ENCODE measurements around the gene LRG1. TPM values are rescaled to one million over a fixed set of nuclear protein-coding genes. Genes with fewer than 3 reads are reported as not detected.
A peak's percentile ranks its signal among the peaks of the same experiment; 100 is the strongest.

LRG1 gene
- total RNA-seq, 4 donors from 2014 or later: 0.17 to 9.4 (median 0.79) TPM

DNA sequence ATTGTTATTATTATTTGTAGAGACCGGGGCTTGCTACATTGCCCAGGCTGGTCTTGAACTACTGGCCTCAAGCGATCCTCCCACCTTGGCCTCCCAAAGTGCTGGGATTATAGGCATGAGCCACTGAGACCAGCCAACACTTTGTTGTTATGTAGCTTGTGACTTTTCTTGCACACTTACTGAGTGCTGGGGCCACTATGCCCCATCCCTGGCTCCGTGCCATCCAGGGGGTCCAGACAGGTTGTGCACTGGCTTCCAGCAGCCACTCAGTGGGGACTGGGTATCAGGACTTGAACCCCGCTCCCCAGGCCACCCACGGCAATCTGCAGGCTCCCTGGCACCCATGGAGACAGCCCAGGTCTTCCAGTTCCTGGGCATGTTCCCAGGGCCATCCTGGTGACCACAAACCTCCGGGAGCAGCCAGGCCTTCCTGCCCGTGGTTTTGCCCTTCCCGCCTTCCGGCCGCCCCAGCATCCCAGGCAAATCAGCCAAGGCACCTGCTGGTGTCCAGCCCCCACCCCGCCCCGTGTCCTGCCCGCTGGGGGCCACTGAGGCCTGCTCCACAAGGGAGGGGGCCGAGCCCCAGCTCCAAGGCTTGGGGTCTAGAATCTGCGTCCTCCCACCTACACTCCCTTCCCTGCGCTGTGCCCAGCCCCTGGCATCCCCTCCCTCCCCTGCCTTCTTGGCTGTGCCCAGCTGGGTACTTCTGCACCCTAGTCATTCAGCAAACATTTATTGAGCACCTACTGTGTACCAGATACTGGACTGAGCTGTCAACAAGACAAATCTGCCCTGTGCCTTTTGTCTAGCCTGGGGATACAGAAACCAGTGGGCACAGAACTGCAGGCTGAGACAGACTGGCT lies 43.4 kb upstream of the LRG1 start:
- no peak for TF ChIP-seq EP300 (IDR thresholded peaks at IDR 0.05)
- TF ChIP-seq POLR2A (IDR thresholded peaks at IDR 0.05; ENCODE audit: low read depth): no peak
- TF ChIP-seq, protein P1, sequence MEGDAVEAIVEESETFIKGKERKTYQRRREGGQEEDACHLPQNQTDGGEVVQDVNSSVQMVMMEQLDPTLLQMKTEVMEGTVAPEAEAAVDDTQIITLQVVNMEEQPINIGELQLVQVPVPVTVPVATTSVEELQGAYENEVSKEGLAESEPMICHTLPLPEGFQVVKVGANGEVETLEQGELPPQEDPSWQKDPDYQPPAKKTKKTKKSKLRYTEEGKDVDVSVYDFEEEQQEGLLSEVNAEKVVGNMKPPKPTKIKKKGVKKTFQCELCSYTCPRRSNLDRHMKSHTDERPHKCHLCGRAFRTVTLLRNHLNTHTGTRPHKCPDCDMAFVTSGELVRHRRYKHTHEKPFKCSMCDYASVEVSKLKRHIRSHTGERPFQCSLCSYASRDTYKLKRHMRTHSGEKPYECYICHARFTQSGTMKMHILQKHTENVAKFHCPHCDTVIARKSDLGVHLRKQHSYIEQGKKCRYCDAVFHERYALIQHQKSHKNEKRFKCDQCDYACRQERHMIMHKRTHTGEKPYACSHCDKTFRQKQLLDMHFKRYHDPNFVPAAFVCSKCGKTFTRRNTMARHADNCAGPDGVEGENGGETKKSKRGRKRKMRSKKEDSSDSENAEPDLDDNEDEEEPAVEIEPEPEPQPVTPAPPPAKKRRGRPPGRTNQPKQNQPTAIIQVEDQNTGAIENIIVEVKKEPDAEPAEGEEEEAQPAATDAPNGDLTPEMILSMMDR (IDR thresholded peaks at IDR 0.05): no peak
- no peak for TF ChIP-seq POLR2AphosphoS5 (IDR thresholded peaks at IDR 0.05)
- Histone ChIP-seq H3K4me1 (peaks cover 16 to 34% (median 32%) of the 10 kb centered on the region in 4 donors), H3K27ac (replicated peaks in 1 of 4) (no peak overlapping the region), H3K36me3 (no peaks in the 10 kb centered on the region), H3K27me3 (peaks cover 4 to 84% (median 46%) of the 10 kb centered on the region in 4 donors), H3K9me3 (no peaks in the 10 kb centered on the region), H3K4me3 (no peak overlapping the region)
- 96% methylated on average over 3 of the region's 16 CpGs for WGBS
- no peak for DNase-seq (ENCODE audit: extremely low spot score)
- intact Hi-C loops (cut with DNase I): no loop called here

DNA sequence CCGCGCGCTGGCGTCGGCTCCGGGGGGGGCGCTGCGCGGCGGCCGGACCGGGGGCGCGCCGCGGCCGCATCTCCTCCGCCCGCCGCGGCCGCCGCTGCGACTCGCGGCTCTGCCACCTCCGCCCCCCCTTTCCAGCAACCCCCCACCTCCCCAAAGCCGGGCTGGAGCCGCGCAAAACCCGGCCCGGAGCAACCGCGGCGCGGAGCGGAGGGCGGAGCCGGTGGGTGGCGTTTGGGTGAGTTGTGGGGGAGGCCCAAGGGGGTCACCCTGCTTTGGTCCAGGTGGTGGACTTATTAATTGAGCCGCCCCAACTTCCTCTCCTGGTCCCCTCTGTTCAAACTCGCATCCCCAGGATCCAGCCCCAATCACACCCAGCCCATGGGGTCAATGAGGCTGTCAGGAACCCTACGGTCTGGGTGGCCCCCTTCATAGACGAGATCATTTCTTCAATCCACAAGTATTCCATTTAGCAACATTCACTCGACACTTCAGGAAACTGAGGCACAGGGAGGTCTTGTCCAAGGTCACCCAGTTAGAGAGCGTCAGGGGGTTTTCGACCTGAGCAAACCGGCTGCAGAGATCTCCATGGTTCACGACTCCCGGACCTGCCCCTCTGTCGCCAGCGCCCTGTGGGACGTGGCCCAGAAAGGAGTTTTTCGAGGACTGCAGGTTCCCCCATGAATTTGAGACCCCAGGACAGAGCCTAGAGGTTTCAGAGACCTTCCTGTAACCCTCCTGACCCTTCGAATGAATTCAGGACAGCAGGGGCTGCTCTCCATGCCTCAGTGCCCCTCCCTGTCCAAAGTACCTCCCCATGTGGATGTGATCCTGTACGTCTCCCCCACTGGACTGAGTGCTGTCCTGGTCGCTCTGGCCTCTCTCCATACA lies 42.1 kb upstream of the LRG1 start:
- Histone ChIP-seq H3K4me3 (peak overlapping the region; percentile 35 to 59 (median 42)), H3K4me1 (peaks cover 16 to 34% (median 32%) of the 10 kb centered on the region in 4 donors), H3K9me3 (no peaks in the 10 kb centered on the region), H3K27ac (replicated peaks in 1 of 4) (no peak overlapping the region), H3K36me3 (no peaks in the 10 kb centered on the region), H3K27me3 (peaks cover 4 to 96% (median 46%) of the 10 kb centered on the region in 4 donors)
- intact Hi-C loops (cut with DNase I): no loop called here
- TF ChIP-seq, protein P1 (IDR thresholded peaks at IDR 0.05): no peak
- no peak for TF ChIP-seq POLR2AphosphoS5 (IDR thresholded peaks at IDR 0.05)
- no peak for TF ChIP-seq EP300 (IDR thresholded peaks at IDR 0.05)
- no peak for TF ChIP-seq POLR2A (IDR thresholded peaks at IDR 0.05; ENCODE audit: low read depth)
- DNase-seq (ENCODE audit: extremely low spot score): no peak
- 34% methylated on average over 21 of the region's 57 CpGs for WGBS

DNA sequence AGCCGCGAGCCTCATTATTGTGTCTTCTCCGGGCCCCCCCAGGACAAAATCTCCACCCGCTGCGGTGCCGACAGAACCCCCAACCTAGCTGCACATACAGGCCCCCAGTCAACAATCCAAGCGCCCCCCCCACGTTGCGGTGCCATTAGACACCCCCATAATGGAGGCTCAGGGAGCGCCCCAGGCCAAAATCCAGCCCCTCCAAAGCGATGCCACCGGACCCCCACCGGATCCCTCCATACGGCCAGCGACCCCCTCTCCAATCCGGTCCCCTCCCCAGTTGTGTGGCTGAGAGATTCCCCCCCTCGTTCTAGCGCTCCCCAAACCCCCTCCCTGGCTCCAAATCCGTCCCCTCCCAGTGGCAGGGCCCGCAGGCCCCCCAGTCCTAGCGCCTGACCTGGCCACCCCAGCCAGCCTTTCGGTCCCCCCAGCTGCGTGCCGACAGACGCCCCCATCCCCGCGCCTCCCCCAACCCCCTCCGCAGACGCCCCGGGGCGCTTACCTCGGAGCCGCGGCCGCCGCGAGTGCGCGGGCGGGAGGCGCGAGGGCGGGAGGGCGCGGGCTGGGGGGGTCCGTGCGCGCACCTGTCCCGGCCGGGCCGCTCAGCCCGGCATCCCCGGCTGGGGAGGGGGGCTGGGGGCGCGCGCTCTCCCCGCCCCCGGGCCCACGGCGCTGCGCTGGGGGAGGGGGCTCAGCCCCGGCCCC lies 41.3 kb upstream of the LRG1 start:
- TF ChIP-seq, protein P1 (IDR thresholded peaks at IDR 0.05): no peak
- TF ChIP-seq EP300 (IDR thresholded peaks at IDR 0.05) (no peak), POLR2A (IDR thresholded peaks at IDR 0.05; ENCODE audit: low read depth) (no peak), POLR2AphosphoS5 (IDR thresholded peaks at IDR 0.05) (no peak)
- H3K27ac ChIP-seq (replicated peaks in 1 of 4): peak overlapping the region in 2 of 4 donors; percentile 23 to 30
- no peak for DNase-seq (ENCODE audit: extremely low spot score)
- peak overlapping the region; percentile 35 to 59 (median 42) for H3K4me3 ChIP-seq
- H3K36me3 ChIP-seq: no peaks in the 10 kb centered on the region
- no peaks in the 10 kb centered on the region for H3K9me3 ChIP-seq
- intact Hi-C loops (cut with DNase I): no loop called here
- peaks cover 4 to 96% (median 46%) of the 10 kb centered on the region in 4 donors for H3K27me3 ChIP-seq
- peaks cover 16 to 34% (median 32%) of the 10 kb centered on the region in 4 donors for H3K4me1 ChIP-seq
- WGBS: 1% methylated on average over 9 of the region's 62 CpGs

GRCh38 chr19:4580021-4580901 lies 40.4 kb upstream of the LRG1 start:
- intact Hi-C loops (cut with DNase I): no loop called here
- WGBS: 28% methylated on average over 7 of the region's 50 CpGs
- Histone ChIP-seq H3K9me3 (no peaks in the 10 kb centered on the region), H3K4me3 (peak overlapping the region; percentile 35 to 59 (median 42)), H3K27ac (replicated peaks in 1 of 4) (peak overlapping the region in 3 of 4 donors; percentile 23 to 48 (median 30)), H3K27me3 (peaks cover 4 to 97% (median 47%) of the 10 kb centered on the region in 4 donors), H3K36me3 (no peaks in the 10 kb centered on the region), H3K4me1 (peaks cover 16 to 41% (median 36%) of the 10 kb centered on the region in 4 donors)
- no peak for DNase-seq (ENCODE audit: extremely low spot score)
- TF ChIP-seq, protein P1 (IDR thresholded peaks at IDR 0.05): no peak
- TF ChIP-seq EP300 (IDR thresholded peaks at IDR 0.05) (no peak), POLR2A (IDR thresholded peaks at IDR 0.05; ENCODE audit: low read depth) (no peak), POLR2AphosphoS5 (IDR thresholded peaks at IDR 0.05) (no peak)
